ENCODE measurements around the gene KRT13.

KRT13 gene

DNA sequence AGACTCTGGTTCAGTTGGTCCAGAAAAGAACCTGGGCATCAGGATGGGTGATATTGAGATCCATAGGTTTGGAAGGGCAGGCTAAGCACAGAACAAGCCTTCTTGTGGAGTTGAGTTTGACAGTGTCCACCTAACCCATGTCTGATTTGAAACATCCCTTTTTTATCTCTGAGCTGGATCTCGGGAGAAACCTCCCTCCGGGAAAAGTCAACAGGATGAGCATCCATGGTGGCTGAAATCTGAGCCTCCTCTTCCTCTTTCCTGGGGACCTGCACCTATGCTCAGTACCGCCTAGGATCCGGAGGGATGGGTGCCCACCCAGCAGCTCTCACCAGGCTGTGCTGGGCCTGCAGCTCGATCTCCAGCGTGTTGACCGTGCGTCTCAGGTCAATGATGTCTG, 41.7 kb downstream of the KRT13 start:
- DNase-seq: no peak

DNA sequence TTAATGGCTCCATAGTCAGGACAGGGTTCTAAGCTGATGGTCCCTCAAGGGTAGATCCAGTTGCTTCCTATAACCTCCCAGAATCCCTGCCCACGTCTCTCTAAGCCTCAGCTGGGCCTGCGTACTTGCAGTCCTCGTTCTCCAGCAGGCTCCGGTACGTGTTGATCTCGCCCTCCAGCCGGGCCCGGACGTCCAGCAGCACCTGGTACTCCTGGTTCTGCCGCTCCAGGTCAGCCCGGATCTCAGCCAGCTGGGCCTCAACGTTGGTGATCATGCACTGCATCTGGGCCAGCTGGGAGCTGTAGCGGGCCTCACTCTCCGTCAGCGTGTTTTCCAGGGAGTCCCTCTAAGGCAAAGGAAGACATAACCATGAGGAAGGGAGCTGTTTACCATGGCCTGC, 42.7 kb downstream of the KRT13 start:
- DNase-seq: no peak

DNA sequence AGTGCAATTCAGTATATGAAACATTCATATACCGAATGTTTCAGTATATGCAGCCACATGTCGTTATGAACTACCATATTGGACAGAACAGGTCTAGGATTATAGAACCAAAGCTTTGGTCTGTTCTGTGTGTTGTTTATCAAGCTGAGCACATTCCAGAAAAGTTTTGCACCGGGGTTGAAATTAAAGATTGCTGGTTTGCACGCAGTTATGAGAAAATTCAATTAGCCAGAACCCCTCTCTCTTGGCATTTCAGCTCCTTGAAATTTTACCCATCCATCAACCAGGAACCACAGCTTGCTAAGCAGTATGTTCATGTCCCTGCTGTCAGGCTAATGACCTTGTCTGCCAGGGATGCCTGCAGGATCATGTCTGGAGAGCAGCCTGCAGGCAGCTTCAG, 47.7 kb downstream of the KRT13 start:
- no peak for DNase-seq

DNA sequence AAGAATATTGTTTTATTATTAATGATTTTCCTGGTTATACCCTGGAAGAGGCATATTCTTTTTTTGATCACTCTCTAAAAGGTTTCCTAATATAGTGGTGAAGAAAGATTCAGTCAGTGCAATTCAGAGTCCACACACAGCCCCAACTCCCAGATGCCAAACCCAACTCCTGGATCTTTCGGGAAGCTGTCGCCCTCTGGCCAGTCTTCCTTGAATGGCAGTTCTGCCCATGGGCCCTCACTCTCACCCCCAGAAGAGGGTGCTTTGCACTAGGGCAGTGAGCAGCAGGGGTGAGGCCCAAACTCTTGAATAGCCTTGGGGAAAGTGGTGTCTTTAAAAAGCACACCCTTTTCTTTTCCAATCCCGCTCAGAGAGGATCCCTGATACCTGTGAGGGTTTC, 49.2 kb downstream of the KRT13 start:
- no peak for DNase-seq

DNA sequence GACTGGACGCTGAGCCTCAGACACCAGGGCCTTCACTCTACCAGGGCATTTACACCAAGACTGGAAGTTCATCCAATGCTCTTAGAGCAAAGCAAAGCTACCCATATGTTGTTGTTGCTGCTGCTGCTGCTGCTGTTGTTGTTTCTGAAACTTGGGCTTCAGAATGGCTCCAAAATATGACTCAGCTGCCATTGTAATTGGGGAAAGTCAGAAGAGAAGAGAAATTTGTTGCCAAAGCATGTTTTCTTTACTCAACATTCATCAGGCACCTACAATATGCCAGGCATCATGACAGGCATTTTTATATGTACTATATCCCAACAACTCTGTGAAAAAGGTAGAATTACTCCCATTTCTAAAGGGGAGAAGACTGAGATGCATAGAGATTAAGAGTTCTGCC, 50.2 kb downstream of the KRT13 start:
- no peak for DNase-seq

DNA sequence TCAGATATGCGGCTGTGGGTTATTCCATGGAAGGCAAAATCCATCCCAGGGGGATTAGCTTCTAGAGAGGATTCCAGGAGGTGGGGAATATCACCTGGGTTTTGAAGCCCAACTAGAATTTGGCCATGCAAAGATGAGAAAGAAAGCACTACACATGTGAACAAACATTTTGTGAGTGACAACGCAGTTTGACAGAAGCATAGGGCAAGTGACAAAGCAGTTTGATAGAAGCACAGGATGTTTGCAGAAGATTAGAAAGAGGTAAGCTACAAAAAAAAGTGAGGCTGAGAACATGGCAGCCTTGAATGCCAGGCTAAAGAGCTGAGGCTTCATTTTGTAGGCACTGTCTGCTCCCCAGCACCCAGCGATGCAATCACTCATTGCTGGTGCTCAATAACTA, 52.3 kb downstream of the KRT13 start:
- no peak for DNase-seq

DNA sequence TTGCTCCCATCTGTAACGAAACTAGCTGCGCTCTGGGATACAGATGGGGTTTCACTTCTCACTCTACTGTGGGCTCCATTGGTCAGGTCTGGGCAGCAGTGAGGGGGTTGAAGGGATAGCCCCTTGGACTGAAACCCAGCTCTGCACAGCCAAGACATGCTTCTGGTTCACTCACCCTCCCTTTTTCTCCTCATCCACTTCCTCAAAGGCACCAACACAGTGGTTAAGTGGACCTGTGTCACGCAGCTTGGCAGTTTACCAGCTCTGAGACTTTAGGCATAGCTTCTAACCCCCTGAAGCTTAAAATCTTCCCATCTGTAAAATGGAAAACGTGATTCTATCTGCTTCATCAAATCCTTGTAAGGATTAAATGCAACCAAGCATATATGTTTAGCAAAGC, 53.1 kb downstream of the KRT13 start:
- no peak for DNase-seq

DNA sequence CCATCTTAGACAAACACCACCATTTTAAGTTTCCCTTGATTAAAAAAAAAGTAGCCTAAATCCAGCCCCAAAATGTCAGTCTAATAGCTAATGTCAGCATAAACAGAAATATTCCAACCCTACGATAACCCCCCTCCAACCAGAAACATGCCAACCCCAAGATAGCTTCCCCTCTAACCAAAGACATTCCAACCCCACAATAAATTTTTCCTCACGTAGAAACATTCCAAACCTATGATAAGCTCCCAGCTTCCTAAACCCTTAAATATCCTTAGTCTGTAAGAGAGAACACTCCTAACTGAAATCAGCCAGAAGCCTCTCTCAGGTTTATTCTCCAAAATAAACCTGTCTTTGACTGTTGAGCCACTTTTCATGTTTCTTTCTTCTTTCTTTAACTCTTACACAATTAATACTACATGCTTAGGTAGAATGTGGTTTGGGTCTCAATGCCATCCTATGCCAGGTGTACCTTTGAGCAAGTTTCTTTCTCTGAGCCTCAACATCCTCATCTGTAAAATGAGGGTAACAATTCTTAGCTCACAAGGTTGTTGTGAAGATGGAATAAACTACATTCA, 54.2 kb downstream of the KRT13 start:
- DNase-seq: no peak
